Transverse colon (tissue), 4 donors: ENCODE measurements around the gene NNMT. TPM values are rescaled to one million over a fixed set of nuclear protein-coding genes. Genes with fewer than 3 reads are reported as not detected.

ENCODE experiments used
- DNase-seq: peaks from one replicate; pipeline ENCODE4 v3.0.0-alpha.2; 2019
- H3K27ac ChIP-seq, 4 donors: fragments of 200-600 bp; sonication (generic); 2 replicates each; pipeline ENCODE4 v1.5.1; 2016 to 2018; ENCODE audit warnings: inconsistent platforms in 4 of 4
- H3K27me3 ChIP-seq: fragments of 200-600 bp; sonication (generic); 2 replicates; pipeline ENCODE4 v1.5.1; 2017; ENCODE audit warnings: inconsistent platforms
- H3K36me3 ChIP-seq, 4 donors: fragments of 200-600 bp; sonication (generic); 2 replicates each; pipeline ENCODE4 v1.5.1; 2017 to 2019; ENCODE audit warnings: inconsistent platforms in 4 of 4
- H3K4me1 ChIP-seq, 4 donors: fragments of 200-600 bp; sonication (generic); 2 replicates each; pipeline ENCODE4 v1.5.1; 2017 to 2020; ENCODE audit warnings: inconsistent platforms in 4 of 4
- H3K4me3 ChIP-seq, 4 donors: fragments of 200-600 bp; sonication (generic); 1 replicate in 1 of 4; 2 replicates in 3 of 4; pipeline versions ENCODE4 v1.5.1 to v1.6.1; 2017 to 2019; ENCODE audit warnings: inconsistent platforms in 4 of 4
- H3K9me3 ChIP-seq, 2 donors: fragments of 200-600 bp; sonication (generic); 2 replicates each; pipeline ENCODE4 v1.5.1; 2017 to 2019; ENCODE audit warnings: inconsistent platforms in 2 of 2
- EP300 ChIP-seq: sonication (generic); formaldehyde crosslinking; IDR thresholded peaks from one replicate; pipeline ENCODE4 v1.6.1; 2017; ENCODE audit warnings: antibody characterized with exemption, low read depth
- POLR2A ChIP-seq: fragments of 450-650 bp; IDR thresholded peaks from one replicate; pipeline ENCODE4 v1.6.1; 2016; ENCODE audit warnings: antibody characterized with exemption, mild to moderate bottlenecking, moderate library complexity
- POLR2AphosphoS5 ChIP-seq, 3 donors: sonication (generic); formaldehyde crosslinking; IDR thresholded peaks; one replicate each; pipeline ENCODE4 v1.6.1; 2016; ENCODE audit warnings: antibody characterized with exemption in 3 of 3
- WGBS, 2 donors: methylation state at CpG; one replicate each; pipeline ENCODE4 v1.1.5; 2018; ENCODE audit warnings: low coverage in 1 of 2; 5-methylcytosine and 5-hydroxymethylcytosine counted together
- in situ Hi-C, 4 donors: fragments of 200-750 bp; cut with MboI; loops; one replicate each; pipeline versions ENCODE4 v1.15.0 to v1.15.1; 2017; ENCODE audit warnings: low sequenced_read_pairs in 3 of 4, low pct_ligation_motif_present in 1 of 4, low pct_unique_long_range_greater_than_20kb in 1 of 4
- intact Hi-C: fragments of 100-400 bp; cut with DNase I; formaldehyde crosslinking; loops from one replicate; pipeline ENCODE4 v1.15.1; 2023; ENCODE audit warnings: low total_unique reads
- total RNA-seq, 4 donors: library from RNA; depleted of rRNA; stranded (reverse); fragments of >200 nt; gene quantifications; one replicate each; pipeline ENCODE4 v1.1.0, GENCODE V29; 2016
- TF ChIP-seq, protein P1 (sequence below), 5 experiments: fragments of 200-600 bp in 3 of 5; fragments of 450-650 bp in 2 of 5; sonication (generic) in 3 of 5; IDR thresholded peaks; 1 replicate in 2 of 5; 2 replicates in 3 of 5; pipeline ENCODE4 v1.5.1; 2016 to 2017; ENCODE audit warnings: antibody characterized with exemption in 5 of 5, inconsistent platforms in 3 of 5, mild to moderate bottlenecking in 2 of 5, moderate library complexity in 1 of 5

NNMT gene
- total RNA-seq, 4 donors from 2014 or later: 37.8 to 385 (median 179) TPM

GRCh38 chr11:114291842-114292680 is 4.1 kb upstream of the NNMT start:
- DNase-seq: no peak
- Histone ChIP-seq H3K9me3 (no peaks in the 10 kb centered on the region), H3K4me1 (peaks cover 0 to 23% (median 9%) of the 10 kb centered on the region in 4 donors), H3K27me3 (no peaks in the 10 kb centered on the region), H3K27ac (peak overlapping the region; percentile 43 to 88 (median 58)), H3K36me3 (no peaks in the 10 kb centered on the region), H3K4me3 (peak overlapping the region in 1 of 4 donors; percentile 11)
- WGBS, 2 donors: 35% methylated on average over 4 of the region's 4 CpGs
- intact Hi-C loops (no loop called here), in situ Hi-C loops (no loop called here)
- TF ChIP-seq, protein P1, sequence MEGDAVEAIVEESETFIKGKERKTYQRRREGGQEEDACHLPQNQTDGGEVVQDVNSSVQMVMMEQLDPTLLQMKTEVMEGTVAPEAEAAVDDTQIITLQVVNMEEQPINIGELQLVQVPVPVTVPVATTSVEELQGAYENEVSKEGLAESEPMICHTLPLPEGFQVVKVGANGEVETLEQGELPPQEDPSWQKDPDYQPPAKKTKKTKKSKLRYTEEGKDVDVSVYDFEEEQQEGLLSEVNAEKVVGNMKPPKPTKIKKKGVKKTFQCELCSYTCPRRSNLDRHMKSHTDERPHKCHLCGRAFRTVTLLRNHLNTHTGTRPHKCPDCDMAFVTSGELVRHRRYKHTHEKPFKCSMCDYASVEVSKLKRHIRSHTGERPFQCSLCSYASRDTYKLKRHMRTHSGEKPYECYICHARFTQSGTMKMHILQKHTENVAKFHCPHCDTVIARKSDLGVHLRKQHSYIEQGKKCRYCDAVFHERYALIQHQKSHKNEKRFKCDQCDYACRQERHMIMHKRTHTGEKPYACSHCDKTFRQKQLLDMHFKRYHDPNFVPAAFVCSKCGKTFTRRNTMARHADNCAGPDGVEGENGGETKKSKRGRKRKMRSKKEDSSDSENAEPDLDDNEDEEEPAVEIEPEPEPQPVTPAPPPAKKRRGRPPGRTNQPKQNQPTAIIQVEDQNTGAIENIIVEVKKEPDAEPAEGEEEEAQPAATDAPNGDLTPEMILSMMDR (IDR thresholded peaks at IDR 0.05): no peak
- TF ChIP-seq POLR2AphosphoS5 (IDR thresholded peaks at IDR 0.05) (no peak), POLR2A (no peak)

- H3K27ac ChIP-seq: peak overlapping the region; percentile 88 to 94 (median 90)
- H3K36me3 ChIP-seq: no peaks in the 10 kb centered on the region
- WGBS, 2 donors: 44 to 65% methylated on average over 1 of the region's 1 CpG
- H3K9me3 ChIP-seq: no peaks in the 10 kb centered on the region
- no peaks in the 10 kb centered on the region for H3K27me3 ChIP-seq
- H3K4me3 ChIP-seq: no peak overlapping the region
- in situ Hi-C loops: no loop called here
- intact Hi-C loops: no loop called here
- TF ChIP-seq POLR2AphosphoS5 (IDR thresholded peaks at IDR 0.05) (no peak), POLR2A (no peak), EP300 (no peak)
- TF ChIP-seq, protein P1 (IDR thresholded peaks at IDR 0.05): no peak
- H3K4me1 ChIP-seq: peaks cover 0 to 23% (median 9%) of the 10 kb centered on the region in 4 donors
- DNase-seq: no peak
Observed at GRCh38 chr11:114293201-114293711, 2.9 kb upstream of the NNMT start.

GRCh38 chr11:114296605-114297372 is 590 bp downstream of the NNMT start:
- no peaks in the 10 kb centered on the region for H3K36me3 ChIP-seq
- in situ Hi-C loops: no loop called here
- peaks cover 0 to 14% (median 7%) of the 10 kb centered on the region in 4 donors for H3K4me1 ChIP-seq
- 66 to 71% methylated on average over 6 to 7 of the region's 7 CpGs for WGBS, 2 donors
- no peaks in the 10 kb centered on the region for H3K27me3 ChIP-seq
- peak overlapping the region; percentile 88 to 94 (median 90) for H3K27ac ChIP-seq
- H3K9me3 ChIP-seq: no peaks in the 10 kb centered on the region
- no peak for TF ChIP-seq EP300
- TF ChIP-seq, protein P1 (IDR thresholded peaks at IDR 0.05): no peak
- no peak for TF ChIP-seq POLR2A
- TF ChIP-seq POLR2AphosphoS5 (IDR thresholded peaks at IDR 0.05): no peak
- intact Hi-C loops: no loop called here
- no peak for DNase-seq
- H3K4me3 ChIP-seq: peak overlapping the region; percentile 6 to 43 (median 16)
